ENCODE measurements around the gene SBF1.

SBF1 gene

DNA sequence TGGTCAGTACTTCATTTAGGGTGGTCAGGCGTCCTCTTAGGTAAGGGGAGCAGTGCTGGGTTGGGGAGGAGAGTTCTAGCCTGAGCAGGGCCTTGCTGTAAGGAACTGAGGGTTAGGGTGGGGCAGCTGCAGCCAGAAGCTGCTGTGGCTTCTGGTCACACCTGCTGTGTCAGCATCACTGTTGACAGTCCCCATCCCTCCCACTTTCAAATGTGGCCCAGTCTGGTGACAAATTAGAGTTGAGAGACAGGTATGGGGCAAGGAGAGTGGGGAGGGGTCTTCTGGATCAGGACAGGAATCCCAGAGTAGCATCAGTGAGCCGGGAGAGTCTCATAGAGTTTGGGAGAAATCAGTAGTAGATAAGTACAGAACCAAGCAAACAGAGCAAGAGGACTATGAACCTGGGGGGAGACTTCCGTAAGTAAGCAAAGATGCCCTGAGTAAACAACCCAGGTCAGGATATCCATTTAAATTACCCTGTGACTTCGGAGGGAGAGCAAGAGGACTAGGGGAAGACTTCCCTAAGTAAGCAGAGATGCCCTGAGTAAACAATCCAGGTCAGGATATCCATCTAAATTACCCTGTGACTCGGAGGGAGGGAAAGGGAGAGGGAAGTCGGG lies 78.0 kb downstream of the SBF1 start:
- no peak for DNase-seq
